SHP77 treated with DMSO at 0.1 percent for 48 hours (cell line): ENCODE measurements around the gene MS4A4A.

Source experiments
- DNase-seq: peaks from one replicate; lab custom pipeline; 2025; lab: John Stamatoyannopoulos, UW

Gene MS4A4A

DNA sequence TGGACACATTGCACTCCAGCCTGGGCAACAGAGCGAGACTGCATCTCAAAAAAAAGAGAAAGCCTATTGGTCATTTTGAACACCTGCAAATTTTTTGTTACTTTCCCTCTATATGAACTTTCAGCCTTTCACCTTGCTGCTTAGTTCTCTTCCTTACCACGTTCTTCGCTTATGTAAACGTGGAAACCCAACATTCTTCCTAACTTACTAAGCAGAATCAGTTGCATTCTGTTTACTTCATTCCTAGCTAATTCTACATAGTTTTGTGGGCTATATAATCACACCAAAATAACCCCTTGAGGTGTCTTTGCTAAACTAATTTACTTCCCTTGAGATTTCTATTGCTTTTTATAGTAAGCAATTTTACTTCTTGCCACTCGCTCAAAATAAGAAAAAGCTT, 23.2 kb downstream of the MS4A4A start:
- no peak for DNase-seq

DNA sequence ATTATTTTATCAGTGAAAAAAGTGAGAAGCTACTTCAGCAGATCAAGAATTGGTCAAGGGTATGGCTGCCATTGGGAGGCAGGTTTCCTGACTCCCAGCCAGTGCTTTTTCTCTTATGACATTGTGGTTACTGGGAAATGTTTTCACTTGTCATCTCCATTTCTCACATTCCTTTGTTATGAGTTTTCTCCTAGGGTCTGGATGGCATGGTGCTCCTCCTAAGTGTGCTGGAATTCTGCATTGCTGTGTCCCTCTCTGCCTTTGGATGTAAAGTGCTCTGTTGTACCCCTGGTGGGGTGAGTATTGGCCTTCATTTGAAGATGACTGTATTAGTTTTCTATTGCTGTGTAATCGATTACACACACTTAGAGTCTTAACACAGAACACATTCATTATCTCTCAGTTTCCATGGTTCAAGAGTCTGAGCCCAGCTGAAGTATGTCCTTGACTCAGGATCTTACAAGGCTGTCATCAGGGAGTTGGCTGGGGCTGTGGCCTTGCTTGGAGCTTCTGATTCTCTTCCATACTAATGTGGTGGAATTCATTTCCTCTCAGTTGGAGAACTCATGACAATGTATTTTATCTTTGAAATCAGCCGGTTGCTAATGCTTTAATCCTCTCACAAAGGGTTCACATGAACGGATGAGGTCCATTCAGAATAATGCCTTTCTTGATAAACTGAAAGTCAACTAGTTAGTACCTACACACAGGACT, 25.6 kb downstream of the MS4A4A start:
- no peak for DNase-seq

GRCh38 chr11:60307507-60308195, 27.2 kb downstream of the MS4A4A start:
- no peak for DNase-seq

GRCh38 chr11:60310407-60310998, 30.0 kb downstream of the MS4A4A start:
- DNase-seq, result no peak

DNA sequence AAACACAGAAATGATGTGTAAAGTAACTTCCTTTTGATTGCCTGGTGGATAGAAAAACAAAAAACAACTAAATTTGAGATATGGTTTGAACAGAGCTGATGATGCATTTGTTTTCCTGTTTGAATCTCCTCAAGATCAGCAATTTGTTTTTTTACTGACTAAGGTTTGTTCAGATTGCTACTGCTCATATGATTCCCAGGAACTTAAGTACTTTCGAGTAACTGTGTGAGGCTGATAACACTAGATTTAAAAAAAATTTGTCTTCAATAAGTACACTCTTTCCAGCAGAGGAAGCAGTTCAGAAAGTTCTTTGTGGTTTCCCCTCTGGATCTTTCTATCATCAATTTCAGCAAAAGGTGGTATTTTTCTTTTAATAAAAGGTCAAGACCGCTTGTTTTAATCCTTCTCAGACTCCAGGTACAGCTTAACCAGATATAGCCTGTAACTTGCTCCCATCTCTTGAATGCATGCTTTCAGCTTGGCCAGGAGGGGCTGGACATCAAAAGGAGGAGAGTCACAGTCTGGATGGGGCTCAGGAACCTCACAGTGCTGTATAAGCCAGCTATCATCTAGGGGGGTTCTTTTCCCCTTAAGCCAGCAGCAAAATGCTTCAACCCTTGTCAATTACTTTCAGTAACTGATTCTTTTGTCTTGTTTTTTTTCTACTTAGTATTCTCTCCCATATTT, 34.3 kb downstream of the MS4A4A start:
- DNase-seq, result no peak

DNA sequence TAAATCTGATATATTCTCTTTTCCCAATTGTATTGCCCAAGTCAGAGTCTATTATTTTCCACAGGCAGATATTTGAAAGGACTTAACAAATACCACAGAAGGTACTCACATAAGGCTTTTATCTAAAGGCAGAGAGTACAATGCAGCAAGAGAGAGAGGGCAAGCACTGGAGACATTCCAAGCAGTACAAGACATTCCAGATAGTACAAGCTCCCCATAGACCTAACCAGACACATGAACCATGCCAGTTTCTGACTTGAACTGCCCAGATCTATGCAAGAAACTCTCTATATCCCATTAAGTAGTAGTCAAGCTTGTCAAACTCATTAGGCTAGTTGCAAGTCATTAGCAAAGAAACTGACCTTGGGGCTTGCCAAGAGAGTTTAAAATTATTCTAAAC, 35.4 kb downstream of the MS4A4A start:
- no peak for DNase-seq

DNA sequence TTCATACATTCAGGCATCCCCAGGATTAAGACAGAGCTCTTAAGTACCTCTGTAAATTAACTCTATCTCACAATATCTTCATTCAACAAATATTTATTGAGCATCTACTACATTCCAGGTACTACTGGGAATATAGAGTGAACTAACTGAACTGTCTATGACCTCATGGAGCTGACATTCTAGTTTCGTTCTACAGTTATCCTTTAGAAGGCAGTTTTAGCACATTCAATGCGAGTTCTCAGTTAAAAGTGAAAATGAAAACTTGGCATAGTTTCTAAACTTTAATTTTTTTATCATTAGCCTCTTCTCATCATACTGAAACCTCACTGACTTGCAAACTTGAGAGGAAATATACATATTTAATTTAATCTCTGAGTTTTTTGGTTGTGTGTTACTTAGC, 35.9 kb downstream of the MS4A4A start:
- no peak for DNase-seq

- no peak for DNase-seq
These were observed 38.3 kb downstream of the MS4A4A start for GRCh38 chr11:60318726-60319125.

DNA sequence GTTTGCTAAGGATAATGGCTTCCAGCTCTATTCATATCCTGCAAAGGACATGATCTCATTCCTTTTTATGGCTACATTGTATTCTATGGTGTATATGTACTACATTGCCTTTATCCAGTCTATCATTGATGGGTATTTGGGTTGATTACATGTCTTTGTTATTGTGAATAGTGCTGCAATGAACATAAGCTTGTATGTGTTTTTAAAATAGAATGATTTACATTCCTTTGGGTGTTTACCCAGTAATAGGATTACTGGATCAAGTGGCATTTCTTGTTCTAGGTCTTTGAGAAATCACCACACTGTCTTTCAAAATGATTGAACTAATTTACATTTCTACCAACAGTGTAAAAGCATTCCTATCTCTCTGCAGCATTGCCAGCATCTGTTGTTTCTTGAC, 40.6 kb downstream of the MS4A4A start:
- no peak for DNase-seq

- DNase-seq, result no peak
These were observed 46.5 kb downstream of the MS4A4A start, which contains the start of gene MS4A6E for GRCh38 chr11:60326955-60327354. TSS of gene MS4A6E (plus strand) at chr11:60327255. CDS start at chr11:60334896, 7,641 bp downstream.

DNA sequence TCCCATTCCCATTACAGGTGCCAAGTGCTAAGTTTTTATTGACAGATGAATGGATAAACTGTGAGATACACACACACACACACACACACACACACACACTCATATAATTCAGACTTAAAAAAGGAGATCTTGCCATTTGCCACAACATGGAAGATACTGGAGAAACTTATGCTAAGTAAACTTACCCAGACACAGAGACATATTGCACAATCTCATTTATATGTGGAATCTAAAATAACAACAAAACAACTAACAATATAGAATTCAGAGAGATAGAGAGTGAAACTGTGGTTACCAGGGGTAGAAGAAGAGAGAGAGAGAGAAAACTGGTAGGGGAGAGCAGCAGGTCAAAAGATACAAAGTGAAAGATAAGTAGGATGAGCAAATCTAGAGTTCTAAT, 48.0 kb downstream of the MS4A4A start:
- DNase-seq, result no peak

GRCh38 chr11:60332846-60333245, 52.4 kb downstream of the MS4A4A start:
- DNase-seq, result no peak

DNA sequence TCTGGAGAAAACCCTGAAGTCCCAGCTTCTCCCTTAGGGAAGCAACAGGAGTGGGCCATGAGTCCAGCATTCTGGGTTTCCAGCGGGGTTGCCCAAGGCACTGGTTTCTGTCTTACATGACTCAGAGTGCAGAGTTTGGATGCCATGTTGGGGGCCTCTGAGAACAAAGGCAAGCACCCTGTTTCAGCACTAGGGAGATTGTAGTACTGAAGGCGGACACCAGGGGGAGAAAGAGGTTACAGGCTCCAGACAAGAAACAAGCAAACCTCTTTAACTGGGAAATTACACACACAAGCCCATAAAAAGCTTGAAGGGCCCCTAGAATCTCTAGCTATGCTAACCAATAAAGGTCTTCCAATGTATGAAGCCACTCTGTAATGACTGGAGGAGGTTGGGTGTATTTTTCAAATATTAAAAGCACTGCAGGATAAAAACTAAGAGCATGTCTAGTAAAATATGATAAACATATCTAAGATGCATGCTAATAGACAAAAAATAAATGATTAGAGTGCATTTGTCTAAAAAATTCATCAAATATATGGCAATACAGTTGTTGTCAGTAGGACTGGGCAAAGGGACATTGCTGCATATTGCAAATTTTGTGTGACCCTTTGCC, 53.6 kb downstream of the MS4A4A start:
- no peak for DNase-seq

DNA sequence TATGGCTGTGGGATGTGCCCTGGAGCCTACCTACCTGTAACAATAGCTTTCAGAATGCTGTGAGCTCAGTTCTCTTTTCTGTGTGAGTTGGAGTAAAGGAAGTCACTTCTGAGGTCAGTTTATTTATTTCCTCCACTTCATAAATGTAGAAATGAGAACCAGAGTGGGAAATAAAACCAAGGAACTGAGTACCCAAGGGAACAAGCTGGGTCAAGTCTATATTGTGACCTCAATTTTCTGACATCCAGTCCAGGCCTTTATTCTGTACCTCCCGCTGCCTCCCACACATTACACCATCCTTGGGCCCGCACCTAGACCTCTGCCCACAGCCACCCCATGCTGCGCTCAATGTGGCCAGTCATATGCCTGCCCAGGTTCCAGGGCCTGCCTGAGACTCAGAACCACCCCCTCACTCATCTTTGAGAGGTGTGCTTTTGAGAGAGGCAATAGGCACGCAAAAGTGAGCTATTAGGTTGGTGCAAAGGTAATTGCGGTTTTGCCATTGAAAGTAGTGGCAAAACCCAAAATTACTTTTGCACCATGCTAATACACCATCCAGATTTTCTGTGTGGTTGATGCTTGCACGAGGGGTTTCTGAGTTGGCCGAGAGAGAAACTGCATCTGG, 56.4 kb downstream of the MS4A4A start:
- no peak for DNase-seq

GRCh38 chr11:60338053-60338452, 57.6 kb downstream of the MS4A4A start:
- DNase-seq, result no peak

DNA sequence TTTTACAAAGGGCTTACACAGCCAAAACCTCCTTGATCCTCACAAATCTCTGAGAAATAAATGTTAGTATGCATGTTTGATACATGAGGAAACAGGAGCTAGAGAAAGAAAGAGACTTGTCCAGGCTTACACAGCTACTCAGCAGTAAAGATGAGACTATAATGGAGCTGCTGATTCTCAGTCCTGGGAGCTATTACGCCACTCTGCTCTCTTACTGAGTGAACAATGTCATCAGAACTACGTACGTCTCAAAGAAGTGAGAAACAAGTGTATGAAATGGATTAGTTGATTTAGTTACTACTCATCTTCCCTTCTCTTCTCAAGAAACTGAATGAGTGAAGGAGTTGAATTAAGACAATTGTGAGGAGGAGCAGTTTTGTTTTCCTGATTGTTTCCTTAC, 58.9 kb downstream of the MS4A4A start:
- no peak for DNase-seq

GRCh38 chr11:60343094-60343704, 62.7 kb downstream of the MS4A4A start:
- no peak for DNase-seq

GRCh38 chr11:60344146-60344545, 63.7 kb downstream of the MS4A4A start:
- no peak for DNase-seq

DNA sequence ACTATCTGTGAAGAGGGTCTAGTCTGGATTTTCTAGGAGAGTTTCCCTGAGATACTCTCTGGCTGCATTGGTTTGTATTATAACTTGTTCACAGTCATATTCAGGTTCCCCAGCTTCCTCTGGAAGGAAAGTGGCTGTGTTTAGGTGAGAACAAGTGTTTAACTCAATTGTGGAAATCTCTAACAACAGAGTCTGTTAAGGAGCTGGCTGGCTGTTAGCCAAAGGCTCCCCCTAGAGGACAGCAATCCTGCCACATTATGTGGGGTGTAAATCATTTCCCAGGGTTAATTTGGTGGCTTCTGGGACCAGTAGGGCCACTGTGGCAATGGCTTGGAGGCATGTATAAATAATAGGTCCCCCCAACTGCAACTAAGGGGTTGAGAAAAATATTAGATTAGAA, 65.0 kb downstream of the MS4A4A start:
- no peak for DNase-seq

DNA sequence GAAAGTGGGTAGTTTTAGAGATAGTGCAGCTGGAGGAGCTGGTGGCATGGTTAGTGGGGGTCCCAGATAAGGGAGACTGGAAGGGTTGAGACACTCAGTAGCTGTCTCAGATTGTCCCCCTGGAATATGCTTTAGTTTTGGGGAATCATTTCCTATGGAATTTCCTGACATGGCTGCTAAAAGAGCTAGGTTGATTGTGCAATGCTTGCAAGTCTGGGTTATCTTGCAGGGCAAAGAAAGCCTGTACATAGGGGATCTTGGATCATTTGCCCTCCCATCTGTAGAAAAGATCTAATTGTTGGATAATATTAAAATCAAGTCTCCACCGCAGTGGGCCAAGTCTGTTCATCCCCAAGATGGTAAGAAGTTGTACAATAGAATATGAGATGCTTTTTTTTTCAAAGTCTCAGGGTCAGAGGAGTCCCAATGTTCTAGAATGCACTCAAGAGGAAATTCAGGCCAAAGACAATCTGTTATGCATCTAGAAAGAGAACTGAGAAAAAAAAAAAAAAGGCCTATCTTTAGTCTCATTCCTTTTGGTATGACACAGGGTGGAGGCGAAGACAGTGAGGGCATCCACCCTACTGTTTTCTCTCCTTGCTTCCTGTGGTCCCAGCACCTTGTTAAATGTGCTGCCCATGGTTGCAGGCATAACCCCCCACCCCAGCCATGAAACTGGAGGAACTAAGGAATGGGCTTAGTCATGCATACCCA, 66.8 kb downstream of the MS4A4A start:
- DNase-seq, result no peak

GRCh38 chr11:60348116-60348515, 67.7 kb downstream of the MS4A4A start:
- no peak for DNase-seq
